ENCODE measurements around the gene MYADM.

Gene MYADM

DNA sequence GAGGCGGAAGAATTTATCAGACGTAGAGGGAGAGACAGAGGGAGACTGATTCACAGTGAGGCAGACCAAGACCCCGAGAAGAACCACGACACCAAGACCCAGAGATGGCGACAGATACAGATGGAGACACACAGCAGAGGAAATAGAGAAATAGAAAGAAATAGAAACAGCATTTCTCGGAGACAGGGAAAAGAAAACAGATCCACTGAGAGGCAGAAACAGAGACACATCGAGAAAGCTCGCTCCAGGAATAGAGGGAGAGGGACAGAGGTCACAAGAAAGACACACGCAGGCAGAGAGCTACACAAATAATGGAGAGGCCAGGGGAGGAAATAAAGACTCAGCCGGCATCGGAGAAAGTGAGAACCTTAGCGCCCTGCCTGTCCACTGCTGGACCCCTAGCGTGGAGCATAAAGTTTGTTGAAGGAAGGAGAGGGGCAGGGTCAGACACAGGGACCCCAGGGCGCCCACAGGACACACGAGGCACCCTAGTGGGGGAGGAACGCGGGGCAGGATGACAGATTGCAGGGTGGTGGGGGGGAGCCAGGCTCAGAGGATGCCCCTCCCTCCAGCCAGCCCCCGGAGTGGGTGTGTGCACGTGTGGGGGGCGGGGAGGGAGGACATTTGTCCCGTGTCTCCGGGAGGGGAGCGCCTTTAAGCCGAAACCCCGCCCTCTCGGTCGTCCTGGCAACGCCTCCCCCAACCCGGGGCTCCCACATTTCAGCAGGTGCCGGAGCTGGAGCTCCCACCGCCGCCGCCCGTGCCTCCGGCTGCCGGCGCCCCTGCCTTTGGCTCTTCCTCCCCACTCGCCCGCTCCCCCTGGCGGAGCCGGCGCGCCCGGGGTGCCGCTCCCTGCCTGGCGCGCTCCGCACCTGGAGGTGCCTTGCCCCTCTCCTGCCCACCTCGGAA lies 14.1 kb downstream of the MYADM start, which contains the start of gene PRKCG (continued):
- TF ChIP-seq, protein P1, sequence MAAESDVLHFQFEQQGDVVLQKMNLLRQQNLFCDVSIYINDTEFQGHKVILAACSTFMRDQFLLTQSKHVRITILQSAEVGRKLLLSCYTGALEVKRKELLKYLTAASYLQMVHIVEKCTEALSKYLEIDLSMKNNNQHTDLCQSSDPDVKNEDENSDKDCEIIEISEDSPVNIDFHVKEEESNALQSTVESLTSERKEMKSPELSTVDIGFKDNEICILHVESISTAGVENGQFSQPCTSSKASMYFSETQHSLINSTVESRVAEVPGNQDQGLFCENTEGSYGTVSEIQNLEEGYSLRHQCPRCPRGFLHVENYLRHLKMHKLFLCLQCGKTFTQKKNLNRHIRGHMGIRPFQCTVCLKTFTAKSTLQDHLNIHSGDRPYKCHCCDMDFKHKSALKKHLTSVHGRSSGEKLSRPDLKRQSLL (tag by site-specific recombination; IDR thresholded peaks at IDR 0.05), result 0 out of 2 replicates have a peak, but pooled peaks have one; percentile 20
- peak; percentile 56; the same call in 1 of the 2 replicates for TF ChIP-seq SP7 (tag by site-specific recombination; IDR thresholded peaks at IDR 0.05)
- TF ChIP-seq, protein P2, sequence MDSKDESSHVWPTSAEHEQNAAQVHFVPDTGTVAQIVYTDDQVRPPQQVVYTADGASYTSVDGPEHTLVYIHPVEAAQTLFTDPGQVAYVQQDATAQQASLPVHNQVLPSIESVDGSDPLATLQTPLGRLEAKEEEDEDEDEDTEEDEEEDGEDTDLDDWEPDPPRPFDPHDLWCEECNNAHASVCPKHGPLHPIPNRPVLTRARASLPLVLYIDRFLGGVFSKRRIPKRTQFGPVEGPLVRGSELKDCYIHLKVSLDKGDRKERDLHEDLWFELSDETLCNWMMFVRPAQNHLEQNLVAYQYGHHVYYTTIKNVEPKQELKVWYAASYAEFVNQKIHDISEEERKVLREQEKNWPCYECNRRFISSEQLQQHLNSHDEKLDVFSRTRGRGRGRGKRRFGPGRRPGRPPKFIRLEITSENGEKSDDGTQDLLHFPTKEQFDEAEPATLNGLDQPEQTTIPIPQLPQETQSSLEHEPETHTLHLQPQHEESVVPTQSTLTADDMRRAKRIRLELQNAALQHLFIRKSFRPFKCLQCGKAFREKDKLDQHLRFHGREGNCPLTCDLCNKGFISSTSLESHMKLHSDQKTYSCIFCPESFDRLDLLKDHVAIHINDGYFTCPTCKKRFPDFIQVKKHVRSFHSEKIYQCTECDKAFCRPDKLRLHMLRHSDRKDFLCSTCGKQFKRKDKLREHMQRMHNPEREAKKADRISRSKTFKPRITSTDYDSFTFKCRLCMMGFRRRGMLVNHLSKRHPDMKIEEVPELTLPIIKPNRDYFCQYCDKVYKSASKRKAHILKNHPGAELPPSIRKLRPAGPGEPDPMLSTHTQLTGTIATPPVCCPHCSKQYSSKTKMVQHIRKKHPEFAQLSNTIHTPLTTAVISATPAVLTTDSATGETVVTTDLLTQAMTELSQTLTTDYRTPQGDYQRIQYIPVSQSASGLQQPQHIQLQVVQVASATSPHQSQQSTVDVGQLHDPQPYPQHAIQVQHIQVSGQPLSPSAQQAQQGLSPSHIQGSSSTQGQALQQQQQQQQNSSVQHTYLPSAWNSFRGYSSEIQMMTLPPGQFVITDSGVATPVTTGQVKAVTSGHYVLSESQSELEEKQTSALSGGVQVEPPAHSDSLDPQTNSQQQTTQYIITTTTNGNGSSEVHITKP (tag by site-specific recombination; IDR thresholded peaks at IDR 0.05), result peak; percentile 93
- TF ChIP-seq ZNF138 (tag by site-specific recombination; IDR thresholded peaks at IDR 0.05; ENCODE audit: borderline replicate concordance), result no peak
- TF ChIP-seq, protein P3, sequence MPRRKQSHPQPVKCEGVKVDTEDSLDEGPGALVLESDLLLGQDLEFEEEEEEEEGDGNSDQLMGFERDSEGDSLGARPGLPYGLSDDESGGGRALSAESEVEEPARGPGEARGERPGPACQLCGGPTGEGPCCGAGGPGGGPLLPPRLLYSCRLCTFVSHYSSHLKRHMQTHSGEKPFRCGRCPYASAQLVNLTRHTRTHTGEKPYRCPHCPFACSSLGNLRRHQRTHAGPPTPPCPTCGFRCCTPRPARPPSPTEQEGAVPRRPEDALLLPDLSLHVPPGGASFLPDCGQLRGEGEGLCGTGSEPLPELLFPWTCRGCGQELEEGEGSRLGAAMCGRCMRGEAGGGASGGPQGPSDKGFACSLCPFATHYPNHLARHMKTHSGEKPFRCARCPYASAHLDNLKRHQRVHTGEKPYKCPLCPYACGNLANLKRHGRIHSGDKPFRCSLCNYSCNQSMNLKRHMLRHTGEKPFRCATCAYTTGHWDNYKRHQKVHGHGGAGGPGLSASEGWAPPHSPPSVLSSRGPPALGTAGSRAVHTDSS (tag by site-specific recombination; IDR thresholded peaks at IDR 0.05), result no peak
- TF ChIP-seq FEZF1 (tag by site-specific recombination; IDR thresholded peaks at IDR 0.05), result no peak
- TF ChIP-seq ZNF610 (tag by site-specific recombination; IDR thresholded peaks at IDR 0.05; ENCODE audit: borderline replicate concordance), result peak; percentile 39; the same call in 1 of the 2 replicates
- no peak; the same call in 1 of the 2 replicates for TF ChIP-seq ZNF423 (tag by site-specific recombination; IDR thresholded peaks at IDR 0.05)
- TF ChIP-seq ZNF792 (tag by site-specific recombination; IDR thresholded peaks at IDR 0.05), result no peak
- TF ChIP-seq, protein P4, sequence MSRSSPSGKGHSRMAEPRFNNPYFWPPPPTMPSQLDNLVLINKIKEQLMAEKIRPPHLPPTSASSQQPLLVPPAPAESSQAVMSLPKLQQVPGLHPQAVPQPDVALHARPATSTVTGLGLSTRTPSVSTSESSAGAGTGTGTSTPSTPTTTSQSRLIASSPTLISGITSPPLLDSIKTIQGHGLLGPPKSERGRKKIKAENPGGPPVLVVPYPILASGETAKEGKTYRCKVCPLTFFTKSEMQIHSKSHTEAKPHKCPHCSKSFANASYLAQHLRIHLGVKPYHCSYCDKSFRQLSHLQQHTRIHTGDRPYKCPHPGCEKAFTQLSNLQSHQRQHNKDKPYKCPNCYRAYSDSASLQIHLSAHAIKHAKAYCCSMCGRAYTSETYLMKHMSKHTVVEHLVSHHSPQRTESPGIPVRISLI (tag by site-specific recombination; IDR thresholded peaks at IDR 0.05), result no peak
- TF ChIP-seq, protein P5, sequence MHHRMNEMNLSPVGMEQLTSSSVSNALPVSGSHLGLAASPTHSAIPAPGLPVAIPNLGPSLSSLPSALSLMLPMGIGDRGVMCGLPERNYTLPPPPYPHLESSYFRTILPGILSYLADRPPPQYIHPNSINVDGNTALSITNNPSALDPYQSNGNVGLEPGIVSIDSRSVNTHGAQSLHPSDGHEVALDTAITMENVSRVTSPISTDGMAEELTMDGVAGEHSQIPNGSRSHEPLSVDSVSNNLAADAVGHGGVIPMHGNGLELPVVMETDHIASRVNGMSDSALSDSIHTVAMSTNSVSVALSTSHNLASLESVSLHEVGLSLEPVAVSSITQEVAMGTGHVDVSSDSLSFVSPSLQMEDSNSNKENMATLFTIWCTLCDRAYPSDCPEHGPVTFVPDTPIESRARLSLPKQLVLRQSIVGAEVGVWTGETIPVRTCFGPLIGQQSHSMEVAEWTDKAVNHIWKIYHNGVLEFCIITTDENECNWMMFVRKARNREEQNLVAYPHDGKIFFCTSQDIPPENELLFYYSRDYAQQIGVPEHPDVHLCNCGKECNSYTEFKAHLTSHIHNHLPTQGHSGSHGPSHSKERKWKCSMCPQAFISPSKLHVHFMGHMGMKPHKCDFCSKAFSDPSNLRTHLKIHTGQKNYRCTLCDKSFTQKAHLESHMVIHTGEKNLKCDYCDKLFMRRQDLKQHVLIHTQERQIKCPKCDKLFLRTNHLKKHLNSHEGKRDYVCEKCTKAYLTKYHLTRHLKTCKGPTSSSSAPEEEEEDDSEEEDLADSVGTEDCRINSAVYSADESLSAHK (tag by site-specific recombination; IDR thresholded peaks at IDR 0.05), result peak; percentile 50; the same call in 1 of the 2 replicates
- TF ChIP-seq ZNF112 (tag by site-specific recombination; IDR thresholded peaks at IDR 0.05), result no peak
- TF ChIP-seq, protein P6, sequence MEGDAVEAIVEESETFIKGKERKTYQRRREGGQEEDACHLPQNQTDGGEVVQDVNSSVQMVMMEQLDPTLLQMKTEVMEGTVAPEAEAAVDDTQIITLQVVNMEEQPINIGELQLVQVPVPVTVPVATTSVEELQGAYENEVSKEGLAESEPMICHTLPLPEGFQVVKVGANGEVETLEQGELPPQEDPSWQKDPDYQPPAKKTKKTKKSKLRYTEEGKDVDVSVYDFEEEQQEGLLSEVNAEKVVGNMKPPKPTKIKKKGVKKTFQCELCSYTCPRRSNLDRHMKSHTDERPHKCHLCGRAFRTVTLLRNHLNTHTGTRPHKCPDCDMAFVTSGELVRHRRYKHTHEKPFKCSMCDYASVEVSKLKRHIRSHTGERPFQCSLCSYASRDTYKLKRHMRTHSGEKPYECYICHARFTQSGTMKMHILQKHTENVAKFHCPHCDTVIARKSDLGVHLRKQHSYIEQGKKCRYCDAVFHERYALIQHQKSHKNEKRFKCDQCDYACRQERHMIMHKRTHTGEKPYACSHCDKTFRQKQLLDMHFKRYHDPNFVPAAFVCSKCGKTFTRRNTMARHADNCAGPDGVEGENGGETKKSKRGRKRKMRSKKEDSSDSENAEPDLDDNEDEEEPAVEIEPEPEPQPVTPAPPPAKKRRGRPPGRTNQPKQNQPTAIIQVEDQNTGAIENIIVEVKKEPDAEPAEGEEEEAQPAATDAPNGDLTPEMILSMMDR (tag by site-specific recombination; IDR thresholded peaks at IDR 0.05), result peak; percentile 70
- peak; percentile 95 for TF ChIP-seq SP3 (tag by site-specific recombination; IDR thresholded peaks at IDR 0.05)
- TF ChIP-seq, protein P7, sequence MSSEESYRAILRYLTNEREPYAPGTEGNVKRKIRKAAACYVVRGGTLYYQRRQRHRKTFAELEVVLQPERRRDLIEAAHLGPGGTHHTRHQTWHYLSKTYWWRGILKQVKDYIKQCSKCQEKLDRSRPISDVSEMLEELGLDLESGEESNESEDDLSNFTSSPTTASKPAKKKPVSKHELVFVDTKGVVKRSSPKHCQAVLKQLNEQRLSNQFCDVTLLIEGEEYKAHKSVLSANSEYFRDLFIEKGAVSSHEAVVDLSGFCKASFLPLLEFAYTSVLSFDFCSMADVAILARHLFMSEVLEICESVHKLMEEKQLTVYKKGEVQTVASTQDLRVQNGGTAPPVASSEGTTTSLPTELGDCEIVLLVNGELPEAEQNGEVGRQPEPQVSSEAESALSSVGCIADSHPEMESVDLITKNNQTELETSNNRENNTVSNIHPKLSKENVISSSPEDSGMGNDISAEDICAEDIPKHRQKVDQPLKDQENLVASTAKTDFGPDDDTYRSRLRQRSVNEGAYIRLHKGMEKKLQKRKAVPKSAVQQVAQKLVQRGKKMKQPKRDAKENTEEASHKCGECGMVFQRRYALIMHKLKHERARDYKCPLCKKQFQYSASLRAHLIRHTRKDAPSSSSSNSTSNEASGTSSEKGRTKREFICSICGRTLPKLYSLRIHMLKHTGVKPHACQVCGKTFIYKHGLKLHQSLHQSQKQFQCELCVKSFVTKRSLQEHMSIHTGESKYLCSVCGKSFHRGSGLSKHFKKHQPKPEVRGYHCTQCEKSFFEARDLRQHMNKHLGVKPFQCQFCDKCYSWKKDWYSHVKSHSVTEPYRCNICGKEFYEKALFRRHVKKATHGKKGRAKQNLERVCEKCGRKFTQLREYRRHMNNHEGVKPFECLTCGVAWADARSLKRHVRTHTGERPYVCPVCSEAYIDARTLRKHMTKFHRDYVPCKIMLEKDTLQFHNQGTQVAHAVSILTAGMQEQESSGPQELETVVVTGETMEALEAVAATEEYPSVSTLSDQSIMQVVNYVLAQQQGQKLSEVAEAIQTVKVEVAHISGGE (tag by site-specific recombination; conservative IDR thresholded peaks at IDR 0.05; ENCODE audit: low read depth), result no peak
- peak; percentile 67 for TF ChIP-seq SCRT2 (tag by site-specific recombination; IDR thresholded peaks at IDR 0.05)
- peak; percentile 100 for TF ChIP-seq ZNF10 (tag by site-specific recombination; IDR thresholded peaks at IDR 0.05)
- TF ChIP-seq, protein P8, sequence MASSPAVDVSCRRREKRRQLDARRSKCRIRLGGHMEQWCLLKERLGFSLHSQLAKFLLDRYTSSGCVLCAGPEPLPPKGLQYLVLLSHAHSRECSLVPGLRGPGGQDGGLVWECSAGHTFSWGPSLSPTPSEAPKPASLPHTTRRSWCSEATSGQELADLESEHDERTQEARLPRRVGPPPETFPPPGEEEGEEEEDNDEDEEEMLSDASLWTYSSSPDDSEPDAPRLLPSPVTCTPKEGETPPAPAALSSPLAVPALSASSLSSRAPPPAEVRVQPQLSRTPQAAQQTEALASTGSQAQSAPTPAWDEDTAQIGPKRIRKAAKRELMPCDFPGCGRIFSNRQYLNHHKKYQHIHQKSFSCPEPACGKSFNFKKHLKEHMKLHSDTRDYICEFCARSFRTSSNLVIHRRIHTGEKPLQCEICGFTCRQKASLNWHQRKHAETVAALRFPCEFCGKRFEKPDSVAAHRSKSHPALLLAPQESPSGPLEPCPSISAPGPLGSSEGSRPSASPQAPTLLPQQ (tag by site-specific recombination; IDR thresholded peaks at IDR 0.05), result 0 out of 2 replicates have a peak, but pooled peaks have one; percentile 22
- no peak for TF ChIP-seq ZNF670 (tag by site-specific recombination; IDR thresholded peaks at IDR 0.05; ENCODE audit: low read depth)
- no peak for TF ChIP-seq ZNF140 (tag by site-specific recombination; IDR thresholded peaks at IDR 0.05)
- TF ChIP-seq WT1 (tag by site-specific recombination; IDR thresholded peaks at IDR 0.05), result no peak
